ENCODE data around the gene UCP2. TPM values are rescaled to one million over a fixed set of nuclear protein-coding genes. Genes with fewer than 3 reads are reported as not detected.

The UCP2 gene
- total RNA-seq, 4 donors from 2014 or later: 16.8 to 284 (median 56.7) TPM

DNA sequence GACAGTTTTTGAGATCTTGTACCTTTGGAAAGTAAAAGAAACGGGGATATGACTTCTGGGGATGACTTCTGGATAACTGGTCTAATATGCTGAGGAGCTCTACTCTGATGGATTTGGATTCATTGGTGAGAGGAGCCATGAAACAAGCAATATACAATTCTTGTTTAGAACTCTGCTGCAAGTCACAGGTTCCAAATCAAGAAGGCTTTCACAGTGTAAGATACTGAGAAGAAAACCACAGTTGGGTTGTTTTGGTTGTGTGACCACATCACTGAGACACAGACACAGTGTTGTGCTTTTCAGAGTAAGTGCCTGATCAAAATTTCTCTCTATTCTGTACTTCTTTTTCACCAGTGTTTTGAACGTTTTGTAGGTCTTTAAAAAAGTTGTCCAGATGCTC is 13.1 kb upstream of the UCP2 start:
- Histone ChIP-seq H3K27me3 (no peaks in the 10 kb centered on the region), H3K4me1 (no peaks in the 10 kb centered on the region), H3K4me3 (no peak overlapping the region), H3K9me3 (no peaks in the 10 kb centered on the region), H3K36me3 (peaks cover 0 to 8% of the 10 kb centered on the region in 2 donors), H3K27ac (peak overlapping the region in 1 of 4 donors; percentile 38)
- ATAC-seq (no peak), DNase-seq (no peak)
- no peak for TF ChIP-seq POLR2A (IDR thresholded peaks at IDR 0.05)
- TF ChIP-seq, protein P1, sequence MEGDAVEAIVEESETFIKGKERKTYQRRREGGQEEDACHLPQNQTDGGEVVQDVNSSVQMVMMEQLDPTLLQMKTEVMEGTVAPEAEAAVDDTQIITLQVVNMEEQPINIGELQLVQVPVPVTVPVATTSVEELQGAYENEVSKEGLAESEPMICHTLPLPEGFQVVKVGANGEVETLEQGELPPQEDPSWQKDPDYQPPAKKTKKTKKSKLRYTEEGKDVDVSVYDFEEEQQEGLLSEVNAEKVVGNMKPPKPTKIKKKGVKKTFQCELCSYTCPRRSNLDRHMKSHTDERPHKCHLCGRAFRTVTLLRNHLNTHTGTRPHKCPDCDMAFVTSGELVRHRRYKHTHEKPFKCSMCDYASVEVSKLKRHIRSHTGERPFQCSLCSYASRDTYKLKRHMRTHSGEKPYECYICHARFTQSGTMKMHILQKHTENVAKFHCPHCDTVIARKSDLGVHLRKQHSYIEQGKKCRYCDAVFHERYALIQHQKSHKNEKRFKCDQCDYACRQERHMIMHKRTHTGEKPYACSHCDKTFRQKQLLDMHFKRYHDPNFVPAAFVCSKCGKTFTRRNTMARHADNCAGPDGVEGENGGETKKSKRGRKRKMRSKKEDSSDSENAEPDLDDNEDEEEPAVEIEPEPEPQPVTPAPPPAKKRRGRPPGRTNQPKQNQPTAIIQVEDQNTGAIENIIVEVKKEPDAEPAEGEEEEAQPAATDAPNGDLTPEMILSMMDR (IDR thresholded peaks at IDR 0.05 in 4 of 5, conservative IDR thresholded peaks at IDR 0.05 in 1 of 5): no peak
- intact Hi-C loops (cut with DNase I; ENCODE audit: low total_unique reads): no loop called here
- in situ Hi-C loops (cut with MboI; ENCODE audit: low sequenced_read_pairs in 4 of 4): no loop called here

DNA sequence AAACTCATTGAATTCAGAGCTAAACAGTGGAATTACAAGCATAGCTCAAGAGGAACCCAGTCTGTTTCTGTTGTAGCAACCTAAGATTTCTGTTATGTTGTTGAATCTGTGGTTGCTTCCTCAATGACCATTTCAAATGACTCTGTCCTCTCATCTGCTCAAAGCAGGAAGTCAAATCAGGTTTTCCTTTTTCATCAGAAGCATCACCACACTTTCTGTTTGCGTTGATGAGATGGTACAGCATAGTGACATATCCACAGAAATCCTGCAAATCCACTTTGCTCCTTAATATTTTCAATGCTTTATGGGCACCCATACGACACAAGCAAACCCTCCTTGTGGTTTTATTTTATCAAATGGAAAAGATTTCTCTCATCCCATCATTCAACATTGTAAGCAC is 12.6 kb upstream of the UCP2 start:
- H3K4me3 ChIP-seq: no peak overlapping the region
- H3K27me3 ChIP-seq: no peaks in the 10 kb centered on the region
- no peaks in the 10 kb centered on the region for H3K4me1 ChIP-seq
- no peaks in the 10 kb centered on the region for H3K9me3 ChIP-seq
- no peak for TF ChIP-seq POLR2A (IDR thresholded peaks at IDR 0.05)
- TF ChIP-seq, protein P1 (IDR thresholded peaks at IDR 0.05 in 4 of 5, conservative IDR thresholded peaks at IDR 0.05 in 1 of 5): no peak
- in situ Hi-C loops (cut with MboI; ENCODE audit: low sequenced_read_pairs in 4 of 4): no loop called here
- no peak for ATAC-seq
- H3K36me3 ChIP-seq: peaks cover 0 to 3% of the 10 kb centered on the region in 2 donors
- H3K27ac ChIP-seq: no peak overlapping the region
- intact Hi-C loops (cut with DNase I; ENCODE audit: low total_unique reads): no loop called here
- no peak for DNase-seq

DNA sequence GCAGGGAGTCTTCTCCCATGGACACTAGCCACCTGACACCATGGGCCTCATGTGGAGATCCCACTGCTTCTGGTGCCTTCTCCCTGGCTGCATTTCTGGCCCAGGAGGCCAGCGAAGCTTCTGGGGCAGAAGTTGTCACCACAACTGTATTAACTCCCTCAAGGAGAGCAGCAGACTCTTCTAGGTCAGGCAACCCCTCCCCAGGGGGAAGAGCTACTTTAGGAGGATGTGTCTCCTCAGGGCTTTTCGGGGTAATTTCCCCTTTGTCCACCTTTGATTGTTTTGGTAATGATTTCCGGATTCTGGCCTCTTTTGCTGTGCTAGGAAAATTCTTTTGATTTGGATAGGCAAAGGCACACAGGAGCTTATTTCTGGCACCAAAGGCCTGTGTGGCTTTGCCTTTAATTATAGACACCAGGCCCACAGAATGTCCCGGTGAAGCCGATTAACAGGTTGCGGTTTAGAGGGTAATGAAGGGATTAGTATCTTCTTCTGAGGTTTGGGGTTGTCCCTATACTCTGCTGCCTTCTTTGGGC is 8.9 kb upstream of the UCP2 start:
- H3K27ac ChIP-seq: no peak overlapping the region
- no peaks in the 10 kb centered on the region for H3K9me3 ChIP-seq
- no peak for ATAC-seq
- H3K4me1 ChIP-seq: no peaks in the 10 kb centered on the region
- intact Hi-C loops (cut with DNase I; ENCODE audit: low total_unique reads): no loop called here
- in situ Hi-C loops (cut with MboI; ENCODE audit: low sequenced_read_pairs in 4 of 4): no loop called here
- H3K27me3 ChIP-seq: no peaks in the 10 kb centered on the region
- no peaks in the 10 kb centered on the region for H3K36me3 ChIP-seq
- TF ChIP-seq, protein P1 (IDR thresholded peaks at IDR 0.05 in 4 of 5, conservative IDR thresholded peaks at IDR 0.05 in 1 of 5): no peak
- no peak for TF ChIP-seq POLR2A (IDR thresholded peaks at IDR 0.05)
- H3K4me3 ChIP-seq: no peak overlapping the region
- peak in 1 of 2 donors; percentile 8 for DNase-seq

DNA sequence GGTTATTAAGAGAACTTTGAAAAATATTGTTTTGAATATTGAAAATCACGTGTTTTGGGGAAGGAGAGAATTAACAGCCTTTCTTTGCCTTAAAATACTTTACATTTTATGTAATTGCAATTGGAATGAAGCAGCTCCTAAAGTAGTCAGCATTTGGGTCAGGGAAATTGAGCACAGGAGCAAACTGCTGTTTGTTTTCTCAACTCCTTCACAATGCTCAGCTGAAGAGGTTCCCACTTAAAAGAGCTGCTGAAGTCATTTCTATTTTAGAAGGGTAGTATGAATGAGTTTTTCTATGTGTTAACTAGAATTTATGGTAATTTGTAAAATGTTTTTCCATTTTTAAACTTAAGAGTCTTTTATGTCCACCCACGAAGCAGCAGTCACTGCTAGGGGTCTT is 8.1 kb upstream of the UCP2 start:
- no peaks in the 10 kb centered on the region for H3K4me1 ChIP-seq
- no peak for ATAC-seq
- intact Hi-C loops (cut with DNase I; ENCODE audit: low total_unique reads): no loop called here
- in situ Hi-C loops (cut with MboI; ENCODE audit: low sequenced_read_pairs in 4 of 4): no loop called here
- no peaks in the 10 kb centered on the region for H3K9me3 ChIP-seq
- H3K27me3 ChIP-seq: no peaks in the 10 kb centered on the region
- no peak overlapping the region for H3K4me3 ChIP-seq
- no peaks in the 10 kb centered on the region for H3K36me3 ChIP-seq
- no peak for DNase-seq
- H3K27ac ChIP-seq: no peak overlapping the region
- no peak for TF ChIP-seq POLR2A (IDR thresholded peaks at IDR 0.05)
- TF ChIP-seq, protein P1 (IDR thresholded peaks at IDR 0.05 in 4 of 5, conservative IDR thresholded peaks at IDR 0.05 in 1 of 5): no peak

DNA sequence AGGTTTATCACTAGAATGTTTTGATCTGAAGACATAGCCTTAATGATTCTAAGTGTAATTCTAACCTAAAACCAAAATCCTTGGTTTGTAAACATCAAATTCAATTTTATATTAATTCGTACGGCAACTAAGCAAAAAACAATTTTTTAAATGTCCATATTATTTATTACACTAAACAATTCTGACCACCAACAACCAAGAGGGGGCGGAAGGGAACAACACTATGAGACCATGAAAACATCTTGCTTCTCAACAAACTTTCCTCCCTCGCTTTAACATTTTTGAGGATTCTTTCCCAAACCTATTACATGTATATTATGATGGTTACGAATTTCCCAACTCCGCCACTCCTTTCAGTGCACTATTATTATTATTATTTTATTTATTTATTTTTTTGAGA is 6.5 kb upstream of the UCP2 start:
- in situ Hi-C loops (cut with MboI; ENCODE audit: low sequenced_read_pairs in 4 of 4): no loop called here
- no peak for TF ChIP-seq POLR2A (IDR thresholded peaks at IDR 0.05)
- TF ChIP-seq, protein P1 (IDR thresholded peaks at IDR 0.05 in 4 of 5, conservative IDR thresholded peaks at IDR 0.05 in 1 of 5): no peak

More for the DNA sequence above, 6.5 kb upstream of the UCP2 start:
- DNase-seq (peak in 1 of 2 donors; percentile 3), ATAC-seq (no peak)
- intact Hi-C loops (cut with DNase I; ENCODE audit: low total_unique reads): no loop called here
- H3K27me3 ChIP-seq: no peaks in the 10 kb centered on the region
- no peaks in the 10 kb centered on the region for H3K36me3 ChIP-seq
- no peak overlapping the region for H3K27ac ChIP-seq
- no peak overlapping the region for H3K4me3 ChIP-seq
- peaks cover 6 to 7% of the 10 kb centered on the region in 2 donors for H3K4me1 ChIP-seq
- H3K9me3 ChIP-seq: no peaks in the 10 kb centered on the region
